ENCODE data around the gene CD33. TPM values are rescaled to one million over a fixed set of nuclear protein-coding genes. Genes with fewer than 3 reads are reported as not detected.

The CD33 gene
- total RNA-seq, 1 experiment from 2014 or later: 0.35 TPM

DNA sequence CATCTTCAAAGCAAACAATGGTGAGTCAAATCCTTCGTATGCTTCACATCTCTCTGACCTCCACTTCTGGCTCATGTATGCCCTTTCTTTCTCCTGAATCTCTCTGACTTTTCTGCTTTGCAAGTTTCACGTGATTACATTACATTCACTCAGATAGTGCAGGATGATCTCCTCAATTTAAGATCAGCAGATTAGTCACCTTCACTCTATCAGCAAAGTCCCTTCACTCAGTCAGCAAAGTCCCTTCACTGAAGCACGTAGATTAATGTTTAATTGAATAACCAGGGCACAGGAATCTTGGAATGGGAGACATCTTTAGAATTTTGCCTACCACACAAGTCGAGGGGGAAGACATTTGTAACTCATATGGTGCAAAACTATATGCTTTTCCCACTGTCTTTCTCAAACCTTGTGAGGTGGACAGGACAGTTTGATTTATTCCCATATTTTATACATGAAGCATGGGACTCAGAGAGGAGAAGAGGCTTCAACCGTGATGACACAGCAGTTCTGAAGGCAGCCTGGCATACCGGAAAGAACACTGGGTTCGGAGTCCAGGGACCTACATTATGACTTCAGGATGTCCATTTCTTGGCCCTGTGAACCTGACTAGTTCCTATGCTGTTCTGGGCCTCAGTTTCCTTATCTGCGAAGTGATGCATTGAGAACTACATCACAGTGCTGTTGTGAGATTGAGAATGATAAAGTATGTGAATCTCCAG, 49.3 kb downstream of the CD33 start:
- Histone ChIP-seq H3K56ac (ENCODE audit: insufficient read length, low read depth, low read length) (no peak overlapping the region), H3K27ac (ENCODE audit: insufficient read length, low read depth, low read length) (no peak overlapping the region), H4K91ac (ENCODE audit: insufficient read length, low read depth, low read length) (no peak overlapping the region), H2AK5ac (ENCODE audit: insufficient read length, low read length) (no peak overlapping the region), H4K5ac (ENCODE audit: insufficient read length, low read depth, low read length) (no peak overlapping the region), H3K4me1 (ENCODE audit: insufficient read depth, low read length) (no peaks in the 10 kb centered on the region), H3K79me1 (ENCODE audit: insufficient read depth, low read depth, low read length, poor library complexity, severe bottlenecking) (no peaks in the 10 kb centered on the region), H2BK120ac (ENCODE audit: low read depth, low read length, poor library complexity, severe bottlenecking) (no peak overlapping the region), H2AFZ (ENCODE audit: low read length) (no peak overlapping the region), H3K27me3 (ENCODE audit: insufficient read depth, low read length) (peaks cover 3% of the 10 kb centered on the region; the same call in 1 of the 2 replicates), H3K9ac (ENCODE audit: extremely low read depth, insufficient read length, low read length) (no peak overlapping the region), H2BK12ac (ENCODE audit: insufficient read length, low read depth, low read length) (no peak overlapping the region), H2BK5ac (ENCODE audit: insufficient read length, low read length) (no peak overlapping the region), H3K9me3 (ENCODE audit: control insufficient read depth, low read depth, low read length) (no peaks in the 10 kb centered on the region), H3K4me2 (ENCODE audit: insufficient read depth, insufficient read length, low read length) (no peak overlapping the region), H2BK20ac (ENCODE audit: low read depth, low read length, poor library complexity, severe bottlenecking) (no peak overlapping the region), H3K18ac (ENCODE audit: insufficient read length, low read depth, low read length) (no peak overlapping the region), H3K14ac (ENCODE audit: insufficient read depth, low read length) (no peak overlapping the region), H3K23me2 (ENCODE audit: insufficient read length, low read depth, low read length, poor library complexity, severe bottlenecking) (no peaks in the 10 kb centered on the region), H2BK15ac (ENCODE audit: low read depth, low read length) (no peak overlapping the region), H4K8ac (replicated peaks; ENCODE audit: insufficient read length, low read depth, low read length) (no peak overlapping the region), H3K23ac (ENCODE audit: insufficient read length, low read depth, low read length) (no peak overlapping the region), H3K79me2 (ENCODE audit: insufficient read depth, low read length) (no peaks in the 10 kb centered on the region), H3K4ac (ENCODE audit: low read depth, low read length) (no peak overlapping the region), H3T11ph (ENCODE audit: low read length) (no peak overlapping the region), H4K20me1 (ENCODE audit: control insufficient read depth, insufficient read depth, insufficient read length) (no peaks in the 10 kb centered on the region)
- WGBS (ENCODE audit: extremely low coverage, insufficient read length, low lambda C conversion rate): no CpG with 5 or more reads among the region's 8 CpGs
- Mint-ChIP-seq H3K36me3 (ENCODE audit: insufficient read depth in 1 of 3, low read depth in 3 of 3) (no peaks in the 10 kb centered on the region), H3K9me3 (peaks cover 0 to 5% of the 10 kb centered on the region in 2 experiments; a peak in 2 of 5 replicates), H3K4me1 (peaks cover 0 to 9% of the 10 kb centered on the region in 2 experiments; a peak in 2 of 4 replicates), H3K27ac (no peak overlapping the region), H3K27me3 (ENCODE audit: low read depth) (peaks cover 9% of the 10 kb centered on the region), H3K4me3 (no peak overlapping the region)
- peak; percentile 9 for DNase-seq
- TF ChIP-seq, protein P1, sequence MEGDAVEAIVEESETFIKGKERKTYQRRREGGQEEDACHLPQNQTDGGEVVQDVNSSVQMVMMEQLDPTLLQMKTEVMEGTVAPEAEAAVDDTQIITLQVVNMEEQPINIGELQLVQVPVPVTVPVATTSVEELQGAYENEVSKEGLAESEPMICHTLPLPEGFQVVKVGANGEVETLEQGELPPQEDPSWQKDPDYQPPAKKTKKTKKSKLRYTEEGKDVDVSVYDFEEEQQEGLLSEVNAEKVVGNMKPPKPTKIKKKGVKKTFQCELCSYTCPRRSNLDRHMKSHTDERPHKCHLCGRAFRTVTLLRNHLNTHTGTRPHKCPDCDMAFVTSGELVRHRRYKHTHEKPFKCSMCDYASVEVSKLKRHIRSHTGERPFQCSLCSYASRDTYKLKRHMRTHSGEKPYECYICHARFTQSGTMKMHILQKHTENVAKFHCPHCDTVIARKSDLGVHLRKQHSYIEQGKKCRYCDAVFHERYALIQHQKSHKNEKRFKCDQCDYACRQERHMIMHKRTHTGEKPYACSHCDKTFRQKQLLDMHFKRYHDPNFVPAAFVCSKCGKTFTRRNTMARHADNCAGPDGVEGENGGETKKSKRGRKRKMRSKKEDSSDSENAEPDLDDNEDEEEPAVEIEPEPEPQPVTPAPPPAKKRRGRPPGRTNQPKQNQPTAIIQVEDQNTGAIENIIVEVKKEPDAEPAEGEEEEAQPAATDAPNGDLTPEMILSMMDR (conservative IDR thresholded peaks at IDR 0.05): no peak

All from H9 (cell line).